AG09319 (cell line): ENCODE measurements around the gene GCKR.

Experiments
- DNase-seq: peaks from one replicate; pipeline ENCODE4 v3.0.0-alpha.2; 2010; ENCODE audit warnings: low read depth; ENCODE audit errors: extremely low read depth
- CTCF ChIP-seq: IDR thresholded peaks from 2 replicates; pipeline ENCODE4 v1.5.1; 2011; ENCODE audit warnings: low read depth, mild to moderate bottlenecking, inconsistent platforms, low read length, moderate library complexity

GCKR gene

GRCh38 chr2:27471961-27472360, 24.7 kb upstream of the GCKR start:
- DNase-seq, result no peak
- no peak for TF ChIP-seq CTCF

- TF ChIP-seq CTCF, result no peak
- DNase-seq, result no peak
Observed at GRCh38 chr2:27485496-27485895, 11.1 kb upstream of the GCKR start.

- no peak for DNase-seq
- TF ChIP-seq CTCF, result no peak; the same call in 1 of the 2 replicates
Observed at GRCh38 chr2:27489118-27489497, 7.5 kb upstream of the GCKR start.

- DNase-seq, result peak; percentile 91
Observed at GRCh38 chr2:27489498-27490397, 6.9 kb upstream of the GCKR start, which contains the start of gene IFT172. TSS of gene IFT172 (minus strand) at chr2:27489743. CDS start at chr2:27489653, 90 bp downstream.

GRCh38 chr2:27492557-27492956, 4.1 kb upstream of the GCKR start:
- no peak for TF ChIP-seq CTCF

More at GRCh38 chr2:27489498-27490397, 6.9 kb upstream of the GCKR start, which contains the start of gene IFT172:
- TF ChIP-seq CTCF, result no peak

GRCh38 chr2:27493948-27494283, 2.7 kb upstream of the GCKR start:
- no peak for DNase-seq
- no peak for TF ChIP-seq CTCF

More at GRCh38 chr2:27492557-27492956, 4.1 kb upstream of the GCKR start:
- no peak for DNase-seq

GRCh38 chr2:27494284-27494943, 2.2 kb upstream of the GCKR start:
- DNase-seq, result peak; percentile 23
- TF ChIP-seq CTCF, result no peak; the same call in 1 of the 2 replicates
